Trophoblast cell (in vitro differentiated cells and primary cell): Measurements from ENCODE around the gene IDH3A.

Source experiments
- DNase-seq, 2 donors: peaks; one replicate each; pipeline ENCODE4 v3.0.0-alpha.2; 2016
- H2AFZ ChIP-seq: 2 replicates; pipeline ENCODE4 v1.6.1; 2013; ENCODE audit warnings: low read length, moderate library complexity, mild to moderate bottlenecking; ENCODE audit not compliant: insufficient read depth, poor library complexity
- H2AK5ac ChIP-seq: 2 replicates; pipeline ENCODE4 v1.6.1; 2013; ENCODE audit warnings: mild to moderate bottlenecking, low read length
- H2BK120ac ChIP-seq: 2 replicates; pipeline ENCODE4 v1.6.1; 2013; ENCODE audit warnings: low read length, mild to moderate bottlenecking, moderate library complexity; ENCODE audit not compliant: insufficient read depth, poor library complexity
- H2BK12ac ChIP-seq: 2 replicates; pipeline ENCODE4 v1.6.1; 2013; ENCODE audit warnings: mild to moderate bottlenecking, low read length, moderate library complexity
- H2BK5ac ChIP-seq: 2 replicates; pipeline ENCODE4 v1.6.1; 2013; ENCODE audit warnings: low read length, low read depth, moderate library complexity, mild to moderate bottlenecking; ENCODE audit not compliant: poor library complexity
- H3K14ac ChIP-seq: 2 replicates; pipeline ENCODE4 v1.6.1; 2013; ENCODE audit warnings: mild to moderate bottlenecking, low read length
- H3K18ac ChIP-seq: 2 replicates; pipeline ENCODE4 v1.6.1; 2013; ENCODE audit warnings: mild to moderate bottlenecking, low read length
- H3K23ac ChIP-seq: 2 replicates; pipeline ENCODE4 v1.6.1; 2013; ENCODE audit warnings: low read length
- H3K27ac ChIP-seq: 2 replicates; pipeline ENCODE4 v1.5.1; 2013; ENCODE audit warnings: low read depth, mild to moderate bottlenecking, inconsistent platforms, low read length, moderate library complexity
- H3K27me3 ChIP-seq: 2 replicates; pipeline ENCODE4 v1.6.1; 2013; ENCODE audit warnings: inconsistent platforms, mild to moderate bottlenecking, low read length, moderate library complexity; ENCODE audit not compliant: insufficient read depth
- H3K36me3 ChIP-seq, 2 experiments: 1 replicate in 1 of 2; 2 replicates in 1 of 2; pipeline ENCODE4 v1.6.1; 2013; ENCODE audit warnings: low read length in 2 of 2, mild to moderate bottlenecking in 2 of 2, moderate library complexity in 1 of 2; ENCODE audit not compliant: insufficient read depth in 2 of 2, control insufficient read depth in 1 of 2
- H3K4ac ChIP-seq: 2 replicates; pipeline ENCODE4 v1.6.1; 2013; ENCODE audit warnings: low read depth, mild to moderate bottlenecking, low read length, moderate library complexity
- H3K4me1 ChIP-seq, 2 experiments: 1 replicate in 1 of 2; 2 replicates in 1 of 2; pipeline ENCODE4 v1.6.1; 2013; ENCODE audit warnings: low read length in 2 of 2, mild to moderate bottlenecking in 2 of 2, moderate library complexity in 1 of 2; ENCODE audit not compliant: insufficient read depth in 2 of 2, control insufficient read depth in 1 of 2
- H3K4me2 ChIP-seq: 2 replicates; pipeline ENCODE4 v1.6.1; 2013; ENCODE audit warnings: inconsistent platforms, mild to moderate bottlenecking, low read length, moderate library complexity
- H3K4me3 ChIP-seq: 2 replicates; pipeline ENCODE4 v1.5.1; 2013; ENCODE audit warnings: mild to moderate bottlenecking, low read depth, low read length, inconsistent platforms
- H3K79me1 ChIP-seq: one replicate; pipeline ENCODE4 v1.6.1; 2013; ENCODE audit warnings: low read length
- H3K79me2 ChIP-seq: 2 replicates; pipeline ENCODE4 v1.6.1; 2013; ENCODE audit warnings: low read length, mild to moderate bottlenecking; ENCODE audit not compliant: control insufficient read depth, insufficient read depth, poor library complexity
- H3K9ac ChIP-seq: 2 replicates; pipeline ENCODE4 v1.6.1; 2013; ENCODE audit warnings: mild to moderate bottlenecking, low read length
- H3K9me3 ChIP-seq: 2 replicates; pipeline ENCODE4 v1.6.1; 2013; ENCODE audit warnings: low read depth, mild to moderate bottlenecking, control low read depth, inconsistent platforms, low read length; ENCODE audit not compliant: insufficient read depth
- H4K12ac ChIP-seq: 2 replicates; pipeline ENCODE4 v1.6.1; 2013; ENCODE audit warnings: low read depth, mild to moderate bottlenecking, low read length, moderate library complexity
- H4K8ac ChIP-seq: 2 replicates; pipeline ENCODE4 v1.6.1; 2013; ENCODE audit warnings: low read depth, mild to moderate bottlenecking, low read length, moderate library complexity
- H4K91ac ChIP-seq: one replicate; pipeline ENCODE4 v1.6.1; 2013; ENCODE audit warnings: low read depth, mild to moderate bottlenecking, low read length, moderate library complexity
- WGBS: extraction: QIAGEN DNeasy Blood & Tissue Kit; methylation state at CpG from one replicate; pipeline ENCODE4 v1.1.7; 2013; ENCODE audit warnings: missing lambda C conversion rate; ENCODE audit not compliant: insufficient read length, insufficient coverage; ENCODE audit errors: extremely low coverage; 5-methylcytosine and 5-hydroxymethylcytosine counted together

Gene IDH3A

GRCh38 chr15:78120523-78120922 lies 28.6 kb upstream of the IDH3A start:
- Histone ChIP-seq H3K18ac (no peak overlapping the region), H3K23ac (no peak overlapping the region), H2BK120ac (no peak overlapping the region), H2AFZ (no peak overlapping the region), H3K79me2 (no peaks in the 10 kb centered on the region), H4K12ac (no peak overlapping the region), H4K8ac (no peak overlapping the region), H3K14ac (no peak overlapping the region), H3K4me2 (no peak overlapping the region), H3K4ac (no peak overlapping the region), H3K27me3 (no peaks in the 10 kb centered on the region), H2AK5ac (no peak overlapping the region), H3K9ac (no peak overlapping the region), H2BK12ac (no peak overlapping the region), H3K27ac (no peak overlapping the region), H2BK5ac (no peak overlapping the region), H4K91ac (no peak overlapping the region), H3K4me3 (no peak overlapping the region), H3K79me1 (no peaks in the 10 kb centered on the region), H3K4me1 (peaks cover 0 to 4% of the 10 kb centered on the region in 2 experiments), H3K36me3 (peaks cover 0 to 2% of the 10 kb centered on the region in 2 experiments), H3K9me3 (peaks cover 2% of the 10 kb centered on the region)
- no CpG with 5 or more reads among the region's 5 CpGs for WGBS
- DNase-seq, result no peak

- WGBS, result no CpG with 5 or more reads among the region's 3 CpGs
- no peak overlapping the region for H3K23ac ChIP-seq
- H2BK120ac ChIP-seq, result no peak overlapping the region
- no peaks in the 10 kb centered on the region for H3K27me3 ChIP-seq
- no peak overlapping the region for H2BK5ac ChIP-seq
- H3K79me2 ChIP-seq, result no peaks in the 10 kb centered on the region
- H4K12ac ChIP-seq, result no peak overlapping the region
- H4K8ac ChIP-seq, result no peak overlapping the region
- no peak overlapping the region for H3K14ac ChIP-seq
- no peak overlapping the region for H2BK12ac ChIP-seq
- H3K4me2 ChIP-seq, result no peak overlapping the region
- no peak overlapping the region for H3K18ac ChIP-seq
- peaks cover 0 to 2% of the 10 kb centered on the region in 2 experiments for H3K36me3 ChIP-seq
- no peaks in the 10 kb centered on the region for H3K79me1 ChIP-seq
- H3K27ac ChIP-seq, result no peak overlapping the region
- H3K9ac ChIP-seq, result no peak overlapping the region
- no peak overlapping the region for H4K91ac ChIP-seq
- H3K9me3 ChIP-seq, result peaks cover 2% of the 10 kb centered on the region
- no peak overlapping the region for H3K4ac ChIP-seq
- H2AFZ ChIP-seq, result no peak overlapping the region
- no peak for DNase-seq
- peaks cover 0 to 4% of the 10 kb centered on the region in 2 experiments for H3K4me1 ChIP-seq
- H3K4me3 ChIP-seq, result no peak overlapping the region
- no peak overlapping the region for H2AK5ac ChIP-seq
Measured at GRCh38 chr15:78125267-78125666, 23.9 kb upstream of the IDH3A start.

- peaks cover 4% of the 10 kb centered on the region for H3K79me2 ChIP-seq
- no peak overlapping the region for H2AK5ac ChIP-seq
- no peak overlapping the region for H3K14ac ChIP-seq
- no peak overlapping the region for H3K27ac ChIP-seq
- H4K8ac ChIP-seq, result no peak overlapping the region
- H3K9me3 ChIP-seq, result peaks cover 2% of the 10 kb centered on the region
- H3K4me3 ChIP-seq, result no peak overlapping the region
- H3K18ac ChIP-seq, result no peak overlapping the region
- no peak overlapping the region for H2BK120ac ChIP-seq
- H3K4me2 ChIP-seq, result no peak overlapping the region
- no peak overlapping the region for H2BK5ac ChIP-seq
- no peak overlapping the region for H3K9ac ChIP-seq
- peaks cover 5% of the 10 kb centered on the region for H3K79me1 ChIP-seq
- no peak overlapping the region for H3K4ac ChIP-seq
- H3K23ac ChIP-seq, result no peak overlapping the region
- DNase-seq, result no peak
- H4K91ac ChIP-seq, result no peak overlapping the region
- no CpG with 5 or more reads among the region's 2 CpGs for WGBS
- no peak overlapping the region for H4K12ac ChIP-seq
- H3K27me3 ChIP-seq, result no peaks in the 10 kb centered on the region
- H3K36me3 ChIP-seq, result no peaks in the 10 kb centered on the region
- no peak overlapping the region for H2BK12ac ChIP-seq
- peaks cover 3% of the 10 kb centered on the region in 2 experiments for H3K4me1 ChIP-seq
- H2AFZ ChIP-seq, result no peak overlapping the region
Measured at GRCh38 chr15:78127882-78128281, 21.3 kb upstream of the IDH3A start.

GRCh38 chr15:78129077-78129750 lies 19.9 kb upstream of the IDH3A start:
- no peak overlapping the region for H3K14ac ChIP-seq
- H3K23ac ChIP-seq, result no peak overlapping the region
- H3K18ac ChIP-seq, result no peak overlapping the region
- H3K79me1 ChIP-seq, result peaks cover 7% of the 10 kb centered on the region
- no peak overlapping the region for H2BK120ac ChIP-seq
- H3K9ac ChIP-seq, result no peak overlapping the region
- no CpG with 5 or more reads among the region's 8 CpGs for WGBS
- no peak overlapping the region for H2BK12ac ChIP-seq
- H3K27me3 ChIP-seq, result no peaks in the 10 kb centered on the region
- H3K9me3 ChIP-seq, result no peaks in the 10 kb centered on the region
- peaks cover 8 to 12% of the 10 kb centered on the region in 2 experiments for H3K4me1 ChIP-seq
- H4K12ac ChIP-seq, result no peak overlapping the region
- no peak overlapping the region for H3K4me2 ChIP-seq
- H3K79me2 ChIP-seq, result peaks cover 4% of the 10 kb centered on the region
- H2AK5ac ChIP-seq, result no peak overlapping the region
- no peak overlapping the region for H3K4me3 ChIP-seq
- DNase-seq, result no peak
- no peak overlapping the region for H4K91ac ChIP-seq
- no peak overlapping the region for H3K27ac ChIP-seq
- H4K8ac ChIP-seq, result no peak overlapping the region
- H3K4ac ChIP-seq, result no peak overlapping the region
- no peaks in the 10 kb centered on the region for H3K36me3 ChIP-seq
- H2BK5ac ChIP-seq, result no peak overlapping the region
- H2AFZ ChIP-seq, result no peak overlapping the region
